ENCODE results near the gene ZNF215.

DNA sequence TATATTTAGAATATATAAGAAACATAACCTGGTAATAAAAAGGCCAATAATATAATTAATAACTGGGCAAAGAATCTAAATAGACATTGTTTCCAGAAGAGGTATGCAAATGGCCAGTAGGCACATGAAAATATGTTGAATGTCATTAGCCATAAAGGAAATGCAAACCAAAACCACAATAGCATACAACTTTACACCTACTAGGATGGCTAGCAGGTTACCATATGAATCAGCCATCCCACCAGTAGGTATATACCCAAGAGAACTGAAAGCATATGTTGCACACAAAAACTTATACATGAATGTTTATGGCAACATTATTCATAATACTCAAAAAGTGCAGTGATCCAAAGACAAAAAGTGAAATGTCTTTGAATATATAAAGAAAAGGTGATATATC lies 31.2 kb upstream of the ZNF215 start:
- TF ChIP-seq POLR2A (IDR thresholded peaks at IDR 0.05) (no peak), POLR2AphosphoS5 (IDR thresholded peaks at IDR 0.05; ENCODE audit: insufficient read depth in 1 of 2, low read depth in 1 of 2) (no peak)
- TF ChIP-seq, protein P1, sequence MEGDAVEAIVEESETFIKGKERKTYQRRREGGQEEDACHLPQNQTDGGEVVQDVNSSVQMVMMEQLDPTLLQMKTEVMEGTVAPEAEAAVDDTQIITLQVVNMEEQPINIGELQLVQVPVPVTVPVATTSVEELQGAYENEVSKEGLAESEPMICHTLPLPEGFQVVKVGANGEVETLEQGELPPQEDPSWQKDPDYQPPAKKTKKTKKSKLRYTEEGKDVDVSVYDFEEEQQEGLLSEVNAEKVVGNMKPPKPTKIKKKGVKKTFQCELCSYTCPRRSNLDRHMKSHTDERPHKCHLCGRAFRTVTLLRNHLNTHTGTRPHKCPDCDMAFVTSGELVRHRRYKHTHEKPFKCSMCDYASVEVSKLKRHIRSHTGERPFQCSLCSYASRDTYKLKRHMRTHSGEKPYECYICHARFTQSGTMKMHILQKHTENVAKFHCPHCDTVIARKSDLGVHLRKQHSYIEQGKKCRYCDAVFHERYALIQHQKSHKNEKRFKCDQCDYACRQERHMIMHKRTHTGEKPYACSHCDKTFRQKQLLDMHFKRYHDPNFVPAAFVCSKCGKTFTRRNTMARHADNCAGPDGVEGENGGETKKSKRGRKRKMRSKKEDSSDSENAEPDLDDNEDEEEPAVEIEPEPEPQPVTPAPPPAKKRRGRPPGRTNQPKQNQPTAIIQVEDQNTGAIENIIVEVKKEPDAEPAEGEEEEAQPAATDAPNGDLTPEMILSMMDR (IDR thresholded peaks at IDR 0.05) = no peak

Measured in vagina (tissue), 2 donors.